PC-3 (cell line): ENCODE data around the gene PER2.

ENCODE experiments used
- CTCF ChIP-seq: fragments of 300-600 bp; sonication (generic); conservative IDR thresholded peaks from 2 replicates; pipeline ENCODE4 v1.5.1; 2017; ENCODE audit warnings: antibody characterized with exemption, low read depth, mild to moderate bottlenecking, low read length
- EZH2 ChIP-seq: fragments of 300-600 bp; sonication (generic); IDR thresholded peaks from one replicate; pipeline ENCODE4 v1.6.1; 2017; ENCODE audit warnings: antibody characterized with exemption, mild to moderate bottlenecking, low read length; ENCODE audit not compliant: unreplicated experiment

- no peak for TF ChIP-seq CTCF
- no peak for TF ChIP-seq EZH2
Measured at GRCh38 chr2:238302751-238303150, 14.3 kb upstream of the PER2 start.
